ENCODE data around the gene FSTL4. TPM values are rescaled to one million over a fixed set of nuclear protein-coding genes. Genes with fewer than 3 reads are reported as not detected.

Gene FSTL4
- polyA plus RNA-seq, 3 donors from 2014 or later, result not detected

- no peak for DNase-seq
- H3K36me3 Mint-ChIP-seq, result no peaks in the 10 kb centered on the region
- no peaks in the 10 kb centered on the region for H3K27me3 Mint-ChIP-seq (ENCODE audit: low read depth in 3 of 3)
- H3K4me1 Mint-ChIP-seq, result no peaks in the 10 kb centered on the region
- peaks cover 0 to 2% (median 0%) of the 10 kb centered on the region in 6 donors for H3K9me3 Mint-ChIP-seq
- no peak overlapping the region for H3K27ac Mint-ChIP-seq
- no peak overlapping the region for H3K4me3 Mint-ChIP-seq
Measured at GRCh38 chr5:133214153-133214820, 398.1 kb downstream of the FSTL4 start.

- Mint-ChIP-seq H3K27me3 (ENCODE audit: low read depth in 3 of 3) (peaks cover 0 to 6% (median 1%) of the 10 kb centered on the region in 3 donors), H3K36me3 (no peaks in the 10 kb centered on the region), H3K9me3 (peaks cover 0 to 4% (median 0%) of the 10 kb centered on the region in 6 donors), H3K4me3 (no peak overlapping the region), H3K27ac (no peak overlapping the region), H3K4me1 (no peaks in the 10 kb centered on the region)
- no peak for DNase-seq
Measured at GRCh38 chr5:133205649-133206048, 406.7 kb downstream of the FSTL4 start.

GRCh38 chr5:133205204-133205603, 407.1 kb downstream of the FSTL4 start:
- Mint-ChIP-seq H3K27ac (no peak overlapping the region), H3K27me3 (ENCODE audit: low read depth in 3 of 3) (peaks cover 0 to 6% (median 1%) of the 10 kb centered on the region in 3 donors), H3K9me3 (peaks cover 0 to 4% (median 0%) of the 10 kb centered on the region in 6 donors), H3K36me3 (no peaks in the 10 kb centered on the region), H3K4me3 (no peak overlapping the region), H3K4me1 (no peaks in the 10 kb centered on the region)
- DNase-seq, result no peak

- no peaks in the 10 kb centered on the region for H3K36me3 Mint-ChIP-seq
- peaks cover 0 to 4% (median 0%) of the 10 kb centered on the region in 6 donors for H3K9me3 Mint-ChIP-seq
- no peaks in the 10 kb centered on the region for H3K4me1 Mint-ChIP-seq
- H3K27me3 Mint-ChIP-seq (ENCODE audit: low read depth in 3 of 3), result peaks cover 0 to 2% (median 1%) of the 10 kb centered on the region in 3 donors
- no peak for DNase-seq
- H3K4me3 Mint-ChIP-seq, result no peak overlapping the region
- no peak overlapping the region for H3K27ac Mint-ChIP-seq
Measured at GRCh38 chr5:133203317-133204305, 408.7 kb downstream of the FSTL4 start.

GRCh38 chr5:133202066-133202665, 410.2 kb downstream of the FSTL4 start:
- Mint-ChIP-seq H3K9me3 (no peaks in the 10 kb centered on the region), H3K36me3 (no peaks in the 10 kb centered on the region), H3K27ac (no peak overlapping the region), H3K27me3 (ENCODE audit: low read depth in 3 of 3) (peaks cover 0 to 3% (median 2%) of the 10 kb centered on the region in 3 donors), H3K4me1 (no peaks in the 10 kb centered on the region), H3K4me3 (no peak overlapping the region)
- no peak for DNase-seq

- no peak for DNase-seq
- H3K9me3 Mint-ChIP-seq, result no peaks in the 10 kb centered on the region
- no peaks in the 10 kb centered on the region for H3K36me3 Mint-ChIP-seq
- peaks cover 0 to 3% (median 2%) of the 10 kb centered on the region in 3 donors for H3K27me3 Mint-ChIP-seq (ENCODE audit: low read depth in 3 of 3)
- H3K4me3 Mint-ChIP-seq, result no peak overlapping the region
- H3K27ac Mint-ChIP-seq, result no peak overlapping the region
- H3K4me1 Mint-ChIP-seq, result no peaks in the 10 kb centered on the region
Measured at GRCh38 chr5:133201310-133201709, 411.0 kb downstream of the FSTL4 start.

- Mint-ChIP-seq H3K36me3 (no peaks in the 10 kb centered on the region), H3K27ac (no peak overlapping the region), H3K4me3 (no peak overlapping the region), H3K27me3 (ENCODE audit: low read depth in 3 of 3) (peaks cover 0 to 4% (median 3%) of the 10 kb centered on the region in 3 donors), H3K9me3 (no peaks in the 10 kb centered on the region), H3K4me1 (no peaks in the 10 kb centered on the region)
- no peak for DNase-seq
Measured at GRCh38 chr5:133200256-133200655, 412.1 kb downstream of the FSTL4 start.

GRCh38 chr5:133199417-133200178, 412.7 kb downstream of the FSTL4 start:
- no peaks in the 10 kb centered on the region for H3K9me3 Mint-ChIP-seq
- H3K27me3 Mint-ChIP-seq (ENCODE audit: low read depth in 3 of 3), result peaks cover 0 to 4% (median 3%) of the 10 kb centered on the region in 3 donors
- no peak for DNase-seq
- no peak overlapping the region for H3K27ac Mint-ChIP-seq
- H3K4me3 Mint-ChIP-seq, result no peak overlapping the region
- no peaks in the 10 kb centered on the region for H3K36me3 Mint-ChIP-seq
- H3K4me1 Mint-ChIP-seq, result no peaks in the 10 kb centered on the region

GRCh38 chr5:133198511-133198910, 413.8 kb downstream of the FSTL4 start:
- Mint-ChIP-seq H3K36me3 (no peaks in the 10 kb centered on the region), H3K27ac (no peak overlapping the region), H3K9me3 (no peaks in the 10 kb centered on the region), H3K27me3 (ENCODE audit: low read depth in 3 of 3) (peaks cover 0 to 4% (median 1%) of the 10 kb centered on the region in 3 donors), H3K4me1 (no peaks in the 10 kb centered on the region), H3K4me3 (no peak overlapping the region)
- DNase-seq, result no peak

GRCh38 chr5:133196441-133197085, 415.8 kb downstream of the FSTL4 start:
- Mint-ChIP-seq H3K9me3 (no peaks in the 10 kb centered on the region), H3K4me3 (no peak overlapping the region), H3K27ac (no peak overlapping the region), H3K36me3 (no peaks in the 10 kb centered on the region), H3K27me3 (ENCODE audit: low read depth in 3 of 3) (peaks cover 0 to 4% (median 1%) of the 10 kb centered on the region in 3 donors), H3K4me1 (no peaks in the 10 kb centered on the region)
- no peak for DNase-seq

GRCh38 chr5:133195250-133195649, 417.1 kb downstream of the FSTL4 start:
- no peaks in the 10 kb centered on the region for H3K36me3 Mint-ChIP-seq
- no peak for DNase-seq
- no peak overlapping the region for H3K4me3 Mint-ChIP-seq
- H3K27ac Mint-ChIP-seq, result no peak overlapping the region
- peaks cover 0 to 4% (median 2%) of the 10 kb centered on the region in 3 donors for H3K27me3 Mint-ChIP-seq (ENCODE audit: low read depth in 3 of 3)
- H3K9me3 Mint-ChIP-seq, result no peaks in the 10 kb centered on the region
- H3K4me1 Mint-ChIP-seq, result no peaks in the 10 kb centered on the region

- peaks cover 0 to 8% (median 8%) of the 10 kb centered on the region in 3 donors for H3K27me3 Mint-ChIP-seq (ENCODE audit: low read depth in 3 of 3)
- H3K4me1 Mint-ChIP-seq, result no peaks in the 10 kb centered on the region
- H3K4me3 Mint-ChIP-seq, result no peak overlapping the region
- H3K36me3 Mint-ChIP-seq, result no peaks in the 10 kb centered on the region
- no peaks in the 10 kb centered on the region for H3K9me3 Mint-ChIP-seq
- no peak overlapping the region for H3K27ac Mint-ChIP-seq
- DNase-seq, result no peak
Measured at GRCh38 chr5:133193794-133194193, 418.5 kb downstream of the FSTL4 start.

GRCh38 chr5:133192716-133193115, 419.6 kb downstream of the FSTL4 start:
- Mint-ChIP-seq H3K27me3 (ENCODE audit: low read depth in 3 of 3) (peaks cover 0 to 14% (median 6%) of the 10 kb centered on the region in 3 donors), H3K27ac (no peak overlapping the region), H3K36me3 (no peaks in the 10 kb centered on the region), H3K4me3 (no peak overlapping the region), H3K9me3 (no peaks in the 10 kb centered on the region), H3K4me1 (no peaks in the 10 kb centered on the region)
- DNase-seq, result no peak
